ENCODE measurements around the gene SLC35B1.

Gene SLC35B1

GRCh38 chr17:49670002-49670401 lies 37.8 kb downstream of the SLC35B1 start:
- DNase-seq (ENCODE audit: low read depth), result no peak

- no peak for DNase-seq (ENCODE audit: low read depth)
Measured at GRCh38 chr17:49667854-49668253, 39.9 kb downstream of the SLC35B1 start.

GRCh38 chr17:49664706-49665211 lies 43.0 kb downstream of the SLC35B1 start:
- no peak for DNase-seq (ENCODE audit: low read depth)

- no peak for DNase-seq (ENCODE audit: low read depth)
Measured at GRCh38 chr17:49659661-49660382, 47.9 kb downstream of the SLC35B1 start.

GRCh38 chr17:49656247-49656646 lies 51.5 kb downstream of the SLC35B1 start:
- no peak for DNase-seq (ENCODE audit: low read depth)

Data from activated T-cell treated with anti-CD3 and anti-CD28 coated beads for 1 hour (primary cell).